Measurements from ENCODE around the gene USP10. TPM values are rescaled to one million over a fixed set of nuclear protein-coding genes. Genes with fewer than 3 reads are reported as not detected.

The USP10 gene
- total RNA-seq, 1 experiment from 2014 or later = 132 TPM

DNA sequence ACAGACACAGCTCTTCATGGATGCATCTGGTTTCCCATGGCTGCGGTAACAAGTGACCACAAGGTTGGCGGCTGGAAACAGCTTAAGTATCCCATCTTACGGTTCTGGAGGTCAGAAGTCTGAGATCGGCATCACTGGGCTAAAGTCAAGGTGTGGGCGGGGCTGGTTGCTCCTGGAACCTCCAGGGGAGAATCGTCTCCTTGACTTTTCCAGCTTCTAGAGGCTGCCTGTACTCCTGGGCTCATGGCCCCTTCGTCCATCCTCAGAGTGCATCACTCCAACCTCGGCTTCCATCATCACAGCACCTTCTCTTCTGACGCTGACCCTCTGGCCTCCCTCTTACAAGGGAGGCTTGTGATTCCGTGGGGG is 107.1 kb downstream of the USP10 start:
- no peaks in the 10 kb centered on the region; the same call in 1 of the 2 replicates for H3K27me3 ChIP-seq (ENCODE audit: control insufficient read depth, insufficient read depth, low read length)
- H3K36me3 ChIP-seq (replicated peaks; ENCODE audit: control insufficient read depth, insufficient read depth, low read length) = no peaks in the 10 kb centered on the region
- DNase-seq = no peak
- no peak overlapping the region for H3K4me3 ChIP-seq (ENCODE audit: insufficient read depth, low read depth, low read length)

DNA sequence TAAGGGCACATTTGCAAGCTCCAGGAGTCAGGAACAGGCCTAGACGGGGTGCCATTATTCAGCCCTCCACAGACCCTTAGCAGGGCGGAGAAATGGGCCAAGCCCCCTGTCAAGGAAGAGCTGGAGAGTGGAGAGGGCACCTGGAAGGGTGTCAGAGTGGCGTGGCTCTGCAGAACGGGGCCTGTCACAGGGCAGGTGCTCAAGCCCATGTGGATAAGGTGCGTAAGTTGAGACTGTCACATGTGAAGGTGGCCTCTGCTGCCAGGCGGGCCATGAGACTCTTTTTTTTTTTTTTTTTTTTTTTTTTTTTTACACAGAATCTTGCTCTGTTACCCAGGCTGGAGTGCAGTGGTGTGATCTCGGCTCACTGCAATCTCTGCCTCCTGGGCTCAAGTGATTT is 108.0 kb downstream of the USP10 start:
- Histone ChIP-seq H3K36me3 (replicated peaks; ENCODE audit: control insufficient read depth, insufficient read depth, low read length) (no peaks in the 10 kb centered on the region), H3K27me3 (ENCODE audit: control insufficient read depth, insufficient read depth, low read length) (no peaks in the 10 kb centered on the region; the same call in 1 of the 2 replicates), H3K4me3 (ENCODE audit: insufficient read depth, low read depth, low read length) (no peak overlapping the region)
- no peak for DNase-seq

DNA sequence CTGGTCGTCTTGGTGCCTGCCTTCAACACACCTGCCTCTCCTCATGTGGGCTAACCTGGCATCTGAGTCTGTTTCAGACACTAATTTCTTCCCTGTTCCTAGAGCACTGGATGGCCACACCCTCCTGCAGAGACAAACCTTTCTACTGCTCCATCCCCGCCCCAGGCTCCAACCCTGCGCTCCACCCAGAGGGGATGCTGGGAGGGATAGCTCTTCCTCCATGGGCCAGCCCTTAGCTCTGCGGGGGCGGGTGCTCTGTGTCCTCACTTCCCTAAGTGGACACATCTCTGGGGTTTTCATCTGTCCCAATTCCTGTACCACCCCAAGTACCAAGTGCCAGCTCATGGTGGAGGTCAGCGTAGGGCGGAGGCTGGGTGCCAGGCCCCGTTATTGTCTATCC is 109.0 kb downstream of the USP10 start:
- Histone ChIP-seq H3K4me3 (ENCODE audit: insufficient read depth, low read depth, low read length) (no peak overlapping the region), H3K27me3 (ENCODE audit: control insufficient read depth, insufficient read depth, low read length) (no peaks in the 10 kb centered on the region; the same call in 1 of the 2 replicates), H3K36me3 (replicated peaks; ENCODE audit: control insufficient read depth, insufficient read depth, low read length) (no peaks in the 10 kb centered on the region)
- DNase-seq = no peak

GRCh38 chr16:84810518-84811273 is 110.9 kb downstream of the USP10 start:
- no peaks in the 10 kb centered on the region; the same call in 1 of the 2 replicates for H3K27me3 ChIP-seq (ENCODE audit: control insufficient read depth, insufficient read depth, low read length)
- DNase-seq = no peak
- H3K36me3 ChIP-seq (replicated peaks; ENCODE audit: control insufficient read depth, insufficient read depth, low read length) = no peaks in the 10 kb centered on the region
- H3K4me3 ChIP-seq (ENCODE audit: insufficient read depth, low read depth, low read length) = no peak overlapping the region

- DNase-seq = no peak
- Histone ChIP-seq H3K27me3 (ENCODE audit: control insufficient read depth, insufficient read depth, low read length) (no peaks in the 10 kb centered on the region; the same call in 1 of the 2 replicates), H3K36me3 (replicated peaks; ENCODE audit: control insufficient read depth, insufficient read depth, low read length) (no peaks in the 10 kb centered on the region), H3K4me3 (ENCODE audit: insufficient read depth, low read depth, low read length) (no peak overlapping the region)
Observed at GRCh38 chr16:84811529-84811928, 111.7 kb downstream of the USP10 start.

DNA sequence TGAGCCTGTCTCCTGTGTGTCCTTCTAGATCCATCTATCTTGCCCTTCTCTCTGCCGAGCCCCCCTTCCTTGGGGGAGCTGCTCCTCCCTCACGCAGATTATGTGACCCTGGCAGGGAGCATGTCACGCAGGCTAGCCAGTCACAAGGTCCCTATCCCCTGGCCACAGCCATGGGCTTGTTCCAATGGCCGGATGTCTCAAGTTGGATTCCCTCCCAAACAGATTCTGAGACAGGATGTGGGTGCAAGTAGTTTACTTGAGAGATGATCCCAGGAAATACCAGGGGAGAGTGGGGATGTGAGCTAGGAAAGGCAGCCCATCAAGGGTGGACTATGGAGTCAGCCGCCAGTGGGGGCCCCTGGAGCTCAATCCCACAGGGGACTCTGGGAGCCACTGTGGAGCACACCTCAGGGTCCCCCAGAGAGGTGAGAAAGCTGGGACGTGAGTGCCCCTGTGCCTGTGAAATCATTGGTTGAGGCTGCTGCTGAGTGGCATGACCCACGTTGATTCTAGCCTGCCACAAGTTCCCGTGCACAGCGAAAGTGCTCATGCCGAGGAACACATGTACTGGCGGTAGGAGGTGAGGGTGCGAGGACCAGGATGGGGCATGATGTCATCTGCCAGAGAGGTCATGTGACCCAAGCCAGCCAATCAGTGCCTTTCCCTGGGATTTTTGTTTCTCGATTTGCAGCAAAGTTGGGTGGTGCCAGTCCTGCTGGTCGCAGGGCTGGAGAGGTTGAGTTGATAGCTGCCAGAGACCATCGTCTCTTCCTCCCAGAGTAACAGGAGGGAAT is 113.5 kb downstream of the USP10 start:
- no peak for DNase-seq
- Histone ChIP-seq H3K27me3 (ENCODE audit: control insufficient read depth, insufficient read depth, low read length) (no peaks in the 10 kb centered on the region; the same call in 1 of the 2 replicates), H3K36me3 (replicated peaks; ENCODE audit: control insufficient read depth, insufficient read depth, low read length) (no peaks in the 10 kb centered on the region), H3K4me3 (ENCODE audit: insufficient read depth, low read depth, low read length) (no peak overlapping the region)

DNA sequence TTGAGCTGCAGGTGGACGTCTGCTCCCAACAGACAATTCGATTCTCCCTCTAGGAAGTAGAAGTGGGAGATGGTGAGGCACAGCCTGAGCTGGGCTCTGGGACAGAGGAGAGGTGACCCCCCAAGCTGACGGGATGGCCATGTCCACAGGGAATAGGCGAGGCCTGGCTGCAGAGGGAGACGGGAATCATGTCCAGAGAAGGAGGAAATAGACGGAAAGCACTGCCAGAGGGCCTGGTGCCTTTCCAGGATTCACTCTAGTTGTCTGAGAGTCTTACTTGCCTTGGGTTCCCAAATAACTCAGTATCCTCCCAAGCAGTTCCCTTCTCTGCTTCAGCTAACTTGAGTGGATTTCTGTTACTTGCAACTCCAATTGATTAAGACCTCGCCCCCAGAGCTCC is 115.7 kb downstream of the USP10 start:
- Histone ChIP-seq H3K36me3 (replicated peaks; ENCODE audit: control insufficient read depth, insufficient read depth, low read length) (no peaks in the 10 kb centered on the region), H3K27me3 (ENCODE audit: control insufficient read depth, insufficient read depth, low read length) (peaks cover 17% of the 10 kb centered on the region), H3K4me3 (ENCODE audit: insufficient read depth, low read depth, low read length) (no peak overlapping the region)
- DNase-seq = no peak

GRCh38 chr16:84816023-84816422 is 116.2 kb downstream of the USP10 start:
- no peak overlapping the region for H3K4me3 ChIP-seq (ENCODE audit: insufficient read depth, low read depth, low read length)
- no peak for DNase-seq
- H3K36me3 ChIP-seq (replicated peaks; ENCODE audit: control insufficient read depth, insufficient read depth, low read length) = no peaks in the 10 kb centered on the region
- peaks cover 23% of the 10 kb centered on the region for H3K27me3 ChIP-seq (ENCODE audit: control insufficient read depth, insufficient read depth, low read length)

GRCh38 chr16:84816485-84816884 is 116.7 kb downstream of the USP10 start:
- DNase-seq = no peak
- Histone ChIP-seq H3K36me3 (replicated peaks; ENCODE audit: control insufficient read depth, insufficient read depth, low read length) (no peaks in the 10 kb centered on the region), H3K27me3 (ENCODE audit: control insufficient read depth, insufficient read depth, low read length) (peaks cover 28% of the 10 kb centered on the region), H3K4me3 (ENCODE audit: insufficient read depth, low read depth, low read length) (no peak overlapping the region)

- Histone ChIP-seq H3K4me3 (ENCODE audit: insufficient read depth, low read depth, low read length) (no peak overlapping the region), H3K36me3 (replicated peaks; ENCODE audit: control insufficient read depth, insufficient read depth, low read length) (no peaks in the 10 kb centered on the region), H3K27me3 (ENCODE audit: control insufficient read depth, insufficient read depth, low read length) (peaks cover 30% of the 10 kb centered on the region)
- no peak for DNase-seq
Observed at GRCh38 chr16:84817206-84817605, 117.4 kb downstream of the USP10 start.

DNA sequence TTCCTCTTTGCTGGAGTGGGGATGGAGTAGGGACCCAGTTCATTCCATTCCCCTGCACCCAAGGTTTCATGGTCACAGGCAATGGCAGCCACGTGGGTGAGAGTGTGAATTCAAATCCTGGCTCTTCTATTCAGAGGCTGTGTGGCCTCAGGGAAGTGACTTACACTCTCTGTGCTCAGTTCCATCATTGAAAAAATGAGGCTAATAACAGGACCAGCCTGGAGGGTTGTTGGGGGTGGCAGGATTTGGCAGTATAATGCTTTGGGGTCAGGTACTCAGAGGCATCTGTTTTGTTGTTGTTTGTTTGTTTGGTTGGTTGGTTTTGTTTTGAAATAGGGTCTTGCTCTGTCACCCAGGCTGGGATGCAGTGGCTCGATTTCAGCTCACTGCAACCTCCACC is 117.8 kb downstream of the USP10 start:
- peaks cover 30% of the 10 kb centered on the region for H3K27me3 ChIP-seq (ENCODE audit: control insufficient read depth, insufficient read depth, low read length)
- H3K36me3 ChIP-seq (replicated peaks; ENCODE audit: control insufficient read depth, insufficient read depth, low read length) = no peaks in the 10 kb centered on the region
- H3K4me3 ChIP-seq (ENCODE audit: insufficient read depth, low read depth, low read length) = no peak overlapping the region
- no peak for DNase-seq

GRCh38 chr16:84818133-84818532 is 118.3 kb downstream of the USP10 start:
- no peaks in the 10 kb centered on the region for H3K36me3 ChIP-seq (replicated peaks; ENCODE audit: control insufficient read depth, insufficient read depth, low read length)
- H3K4me3 ChIP-seq (ENCODE audit: insufficient read depth, low read depth, low read length) = no peak overlapping the region
- peaks cover 30% of the 10 kb centered on the region for H3K27me3 ChIP-seq (ENCODE audit: control insufficient read depth, insufficient read depth, low read length)
- no peak for DNase-seq

DNA sequence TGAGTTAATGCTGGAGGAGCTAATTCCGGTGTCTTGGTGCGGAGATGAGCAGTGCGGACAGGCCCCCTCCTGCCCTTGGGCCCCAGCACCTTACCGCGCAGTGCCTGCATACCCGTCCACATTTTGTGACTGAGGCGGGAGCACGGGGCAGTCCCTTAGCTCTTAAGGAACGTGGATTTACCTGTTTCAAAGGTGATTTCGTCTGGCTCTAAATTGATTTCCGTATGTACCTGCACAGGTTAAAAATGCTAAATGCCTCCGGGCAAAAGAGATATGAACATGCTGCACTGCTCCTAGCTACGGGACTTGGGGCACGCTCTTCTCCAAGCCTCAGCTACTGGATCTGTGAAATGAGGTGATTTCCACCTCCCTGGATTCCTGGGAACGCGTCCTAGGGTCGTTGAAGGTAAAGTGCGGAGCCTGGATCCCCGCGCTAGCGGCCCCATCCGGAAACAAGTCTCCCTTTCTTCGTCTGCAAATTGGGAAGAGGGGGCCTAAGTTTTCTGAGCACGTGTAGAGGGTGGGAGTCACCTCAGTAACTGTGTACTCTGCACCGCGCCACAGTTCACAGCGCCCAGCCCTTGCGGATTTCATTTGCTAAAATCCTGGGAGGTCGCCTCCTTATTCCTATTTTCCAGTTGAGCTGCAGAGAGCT is 119.3 kb downstream of the USP10 start:
- peak; percentile 83 for DNase-seq
- Histone ChIP-seq H3K4me3 (ENCODE audit: insufficient read depth, low read depth, low read length) (peak overlapping the region; percentile 44), H3K36me3 (replicated peaks; ENCODE audit: control insufficient read depth, insufficient read depth, low read length) (no peaks in the 10 kb centered on the region), H3K27me3 (ENCODE audit: control insufficient read depth, insufficient read depth, low read length) (peaks cover 30% of the 10 kb centered on the region)

- Histone ChIP-seq H3K36me3 (replicated peaks; ENCODE audit: control insufficient read depth, insufficient read depth, low read length) (no peaks in the 10 kb centered on the region), H3K27me3 (ENCODE audit: control insufficient read depth, insufficient read depth, low read length) (peaks cover 30% of the 10 kb centered on the region), H3K4me3 (ENCODE audit: insufficient read depth, low read depth, low read length) (peak within 1 kb of the TSS; percentile 50)
- peak; percentile 100 for DNase-seq
Observed at GRCh38 chr16:84819644-84820304, 120.0 kb downstream of the USP10 start, which contains the start of gene CRISPLD2. Gene CRISPLD2 (plus strand): TSS chr16:84819985. CDS start chr16:84838496, 18,511 bp downstream.

Measured in H7 (cell line).